Effector CD8-positive, alpha-beta T cell (primary cell): ENCODE measurements around the gene CREG2.

ENCODE experiments used
- DNase-seq: peaks from one replicate; lab custom pipeline; 2025; lab: John Stamatoyannopoulos, UW
- total RNA-seq, 4 experiments: gene quantifications; one replicate each; lab custom pipeline; 2026; lab: John Stamatoyannopoulos, UW

Gene CREG2, protein sequence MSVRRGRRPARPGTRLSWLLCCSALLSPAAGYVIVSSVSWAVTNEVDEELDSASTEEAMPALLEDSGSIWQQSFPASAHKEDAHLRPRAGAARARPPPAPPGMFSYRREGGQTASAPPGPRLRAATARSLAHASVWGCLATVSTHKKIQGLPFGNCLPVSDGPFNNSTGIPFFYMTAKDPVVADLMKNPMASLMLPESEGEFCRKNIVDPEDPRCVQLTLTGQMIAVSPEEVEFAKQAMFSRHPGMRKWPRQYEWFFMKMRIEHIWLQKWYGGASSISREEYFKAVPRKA
- total RNA-seq = 0 to 0.09 (median 0) reads per million in 4 experiments

DNA sequence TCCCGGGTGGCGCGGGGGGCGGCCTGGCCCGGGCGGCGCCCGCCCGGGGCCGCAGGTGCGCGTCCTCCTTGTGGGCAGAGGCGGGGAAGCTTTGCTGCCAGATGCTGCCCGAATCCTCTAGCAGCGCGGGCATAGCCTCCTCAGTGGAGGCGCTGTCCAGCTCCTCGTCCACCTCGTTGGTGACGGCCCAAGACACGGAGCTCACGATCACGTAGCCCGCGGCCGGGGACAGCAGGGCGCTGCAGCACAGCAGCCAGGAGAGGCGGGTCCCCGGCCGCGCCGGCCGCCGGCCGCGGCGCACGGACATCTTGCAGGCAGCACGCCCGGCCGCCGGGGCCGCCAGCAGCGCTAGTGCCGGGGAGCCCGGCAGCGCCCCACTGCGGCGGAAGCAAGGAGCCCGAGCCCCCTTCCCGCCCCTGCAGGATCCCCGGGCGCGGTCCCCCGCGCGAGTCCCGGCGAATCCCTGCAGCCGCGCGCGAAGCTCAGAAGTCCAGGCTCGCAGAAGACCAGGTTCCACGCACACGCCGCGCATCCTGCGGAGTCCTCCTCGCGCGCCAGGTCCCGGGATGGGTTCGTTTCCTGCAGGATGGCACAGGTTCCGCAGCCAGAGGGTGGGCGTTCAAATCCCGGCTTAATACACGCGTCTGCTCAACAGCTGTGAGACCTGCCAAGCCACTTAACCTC is at the start of gene CREG2:
TSS of gene CREG2 (minus strand) at position 353 of the 684 bp plus-strand sequence. CDS start at position 307, 46 bp downstream.
- peak; percentile 12 for DNase-seq

- no peak for DNase-seq
These were observed 47.9 kb upstream of the CREG2 start for GRCh38 chr2:101435001-101435862.

DNA sequence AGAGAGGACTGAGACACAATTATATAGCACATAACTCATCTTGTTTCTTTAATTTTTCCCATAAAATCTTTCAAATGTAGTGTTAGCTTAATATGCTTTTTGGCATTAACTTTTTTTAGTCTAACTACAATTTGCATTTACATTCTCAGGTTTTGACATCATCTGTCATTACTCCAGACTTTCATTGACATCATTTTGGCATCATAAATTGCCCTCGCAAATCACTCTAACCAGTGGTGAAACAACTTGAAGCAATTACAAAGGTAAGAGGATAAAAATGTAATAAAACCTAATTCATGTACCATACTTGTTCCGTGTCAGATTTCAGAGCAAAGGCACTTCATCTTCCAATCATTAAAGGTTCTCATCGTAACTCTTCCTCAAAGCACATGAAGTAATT is 46.2 kb upstream of the CREG2 start:
- no peak for DNase-seq

- DNase-seq = no peak
These were observed 45.3 kb upstream of the CREG2 start for GRCh38 chr2:101432411-101433181.

DNA sequence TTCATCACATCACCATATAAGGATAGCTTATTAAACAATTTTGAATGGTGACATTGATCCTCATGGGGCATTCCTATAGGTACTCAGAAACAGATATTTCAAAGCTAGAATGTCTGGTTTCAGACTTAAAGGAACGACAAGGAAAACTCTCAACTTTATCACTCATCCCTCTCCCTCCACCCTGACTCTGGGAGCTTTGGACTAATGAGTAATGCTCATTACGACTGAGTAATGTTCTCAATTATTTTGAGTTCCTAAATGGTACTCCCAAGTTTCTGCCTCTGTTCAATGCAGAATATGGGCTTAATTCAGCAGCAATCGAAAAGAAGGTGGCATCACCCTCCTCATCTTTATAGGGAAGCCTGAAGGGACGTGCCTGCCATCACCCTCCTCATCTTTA is 44.2 kb upstream of the CREG2 start:
- DNase-seq = no peak

DNA sequence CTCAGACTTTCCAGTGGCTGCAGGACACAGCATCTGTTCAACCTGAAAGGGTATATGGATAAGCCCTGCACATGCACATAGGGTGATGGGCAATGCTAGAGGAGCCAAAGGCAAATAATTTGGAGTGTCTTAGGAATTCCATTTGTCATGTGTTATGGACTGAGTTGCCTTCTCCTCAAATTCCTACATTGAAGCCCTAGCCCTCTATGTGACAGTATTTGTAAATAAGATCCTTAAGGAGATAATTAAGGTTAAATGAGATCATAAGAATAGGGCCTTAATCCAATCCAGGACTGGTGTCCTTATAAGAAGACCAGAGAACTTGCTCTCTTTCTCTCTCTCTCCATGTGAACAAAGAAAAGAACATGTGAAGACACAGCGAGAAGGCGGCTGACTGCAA is 42.9 kb upstream of the CREG2 start:
- DNase-seq = no peak

DNA sequence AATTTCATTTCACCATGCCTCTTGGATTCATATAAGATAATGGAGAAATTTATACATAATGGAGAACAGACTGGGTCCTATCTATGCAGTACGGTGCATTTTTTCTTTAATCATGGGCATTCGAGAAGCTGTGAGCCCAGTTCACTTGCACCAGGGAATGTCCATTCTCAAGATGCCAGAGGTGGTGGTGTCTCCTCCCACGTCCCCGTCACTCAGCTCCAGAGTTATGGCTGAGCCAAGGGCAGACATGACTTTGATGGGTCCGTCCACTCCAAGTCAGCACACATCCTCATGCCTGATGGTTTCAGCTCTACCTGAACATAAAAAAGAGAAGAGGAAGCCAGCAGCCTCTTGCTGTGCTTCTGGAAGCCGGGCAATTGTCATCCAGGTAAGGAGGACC is 42.1 kb upstream of the CREG2 start:
- DNase-seq = no peak

DNA sequence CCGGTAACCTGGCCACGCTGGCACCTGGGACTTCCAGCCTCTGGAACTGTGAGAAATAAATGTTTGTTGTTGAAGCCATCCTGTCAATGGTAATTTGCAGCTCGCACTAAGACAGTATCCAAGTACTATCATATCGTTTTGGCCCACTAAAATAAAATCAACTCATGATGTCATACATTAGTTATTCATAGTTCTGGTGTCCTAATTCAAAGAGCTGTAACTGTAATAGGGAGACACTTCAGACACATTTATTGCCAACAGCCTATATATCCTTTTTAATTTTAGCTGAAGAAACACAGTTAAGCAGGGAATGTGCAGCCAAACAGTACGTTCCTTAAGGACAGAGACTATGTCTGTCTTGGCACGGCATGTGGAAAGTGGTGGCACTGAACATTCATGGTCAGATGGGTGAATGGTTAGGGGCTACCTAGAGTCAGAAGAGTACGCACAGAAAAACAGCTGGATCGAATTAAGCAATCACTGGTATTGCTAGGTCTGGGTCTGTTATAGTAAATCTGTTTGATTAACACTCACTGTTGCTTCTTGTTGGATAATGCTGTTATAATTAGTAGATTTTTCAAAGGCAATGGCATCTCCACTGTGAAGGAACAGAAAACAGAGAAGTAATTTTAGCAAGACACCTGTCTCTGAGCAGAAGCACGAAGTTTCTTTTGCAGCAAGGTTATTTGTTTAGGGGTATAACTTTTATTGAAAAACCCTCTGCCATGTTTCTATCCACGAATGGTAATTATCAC is 41.3 kb upstream of the CREG2 start:
- DNase-seq = no peak

GRCh38 chr2:101427743-101428142 is 40.4 kb upstream of the CREG2 start:
- DNase-seq = no peak

GRCh38 chr2:101427240-101427639 is 39.9 kb upstream of the CREG2 start:
- DNase-seq = no peak

GRCh38 chr2:101426822-101427221 is 39.5 kb upstream of the CREG2 start:
- DNase-seq = no peak

DNA sequence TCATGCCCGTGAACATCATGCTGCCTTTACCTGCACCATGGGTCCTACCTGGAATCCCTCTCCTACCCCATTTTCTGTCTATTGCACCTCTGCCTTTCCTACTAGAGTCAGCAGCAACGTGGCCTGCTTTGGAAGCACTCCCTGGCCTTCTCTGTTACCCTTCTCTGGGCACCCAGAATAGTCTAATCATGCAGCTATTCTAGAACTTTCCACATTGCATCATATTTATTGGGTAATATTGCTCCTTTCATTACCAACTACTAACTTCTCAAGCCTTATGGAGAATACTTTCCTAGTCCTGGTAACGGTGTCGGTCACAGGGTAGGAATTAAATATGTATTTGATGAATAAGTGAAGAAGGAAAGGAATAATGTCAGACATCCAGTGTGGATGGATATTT is 33.3 kb upstream of the CREG2 start:
- DNase-seq = no peak

GRCh38 chr2:101419096-101419663 is 31.9 kb upstream of the CREG2 start:
- DNase-seq = peak; percentile 25

DNA sequence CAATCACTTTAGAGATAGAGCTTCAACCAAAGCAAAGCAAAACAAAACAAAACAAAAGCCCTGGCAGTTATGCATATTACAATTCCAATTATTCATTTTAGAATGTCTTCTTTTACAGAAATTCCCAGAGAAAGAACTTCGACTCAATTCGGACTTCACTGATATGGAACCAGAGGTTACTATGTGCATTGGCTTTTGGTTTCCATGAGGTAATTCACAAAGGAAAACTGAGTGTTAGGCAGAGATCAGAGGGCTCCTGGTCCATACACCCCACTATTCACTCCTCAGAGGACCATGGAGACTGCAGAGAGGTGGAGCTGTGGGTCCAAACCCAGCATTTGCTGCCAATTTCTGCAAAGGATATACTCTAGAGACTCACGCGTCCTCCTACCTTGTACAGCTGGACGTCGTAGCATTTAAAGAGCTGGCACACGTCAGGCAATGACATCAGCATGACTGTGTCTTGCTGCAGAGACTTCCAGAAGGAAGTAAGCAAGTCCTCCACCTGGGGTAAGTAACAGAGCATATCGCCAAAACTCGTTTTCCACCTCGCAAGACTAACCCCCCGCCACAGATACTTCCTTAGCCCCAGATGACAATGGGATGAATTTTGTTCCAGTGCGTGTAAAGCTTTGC is 31.3 kb upstream of the CREG2 start:
- DNase-seq = no peak

DNA sequence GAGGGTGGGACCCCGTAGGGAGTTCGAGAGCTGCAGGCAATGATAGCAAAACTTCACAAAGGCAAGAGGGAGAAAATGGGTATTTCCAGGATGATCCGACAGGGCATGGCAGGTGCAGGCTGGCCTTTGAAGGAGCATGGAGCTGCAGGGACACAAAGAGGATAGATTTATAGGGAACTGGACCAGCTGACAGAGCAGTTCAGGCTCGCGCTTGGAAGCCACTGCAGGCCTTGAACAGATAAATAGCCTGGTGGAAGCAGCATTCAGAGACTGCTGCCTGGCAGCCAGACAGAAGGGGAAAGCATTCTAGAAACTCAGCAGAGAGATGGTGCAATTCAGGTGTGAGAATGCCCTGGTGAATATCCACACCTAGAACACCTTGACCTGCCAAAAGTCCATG is 29.3 kb upstream of the CREG2 start:
- DNase-seq = no peak

DNA sequence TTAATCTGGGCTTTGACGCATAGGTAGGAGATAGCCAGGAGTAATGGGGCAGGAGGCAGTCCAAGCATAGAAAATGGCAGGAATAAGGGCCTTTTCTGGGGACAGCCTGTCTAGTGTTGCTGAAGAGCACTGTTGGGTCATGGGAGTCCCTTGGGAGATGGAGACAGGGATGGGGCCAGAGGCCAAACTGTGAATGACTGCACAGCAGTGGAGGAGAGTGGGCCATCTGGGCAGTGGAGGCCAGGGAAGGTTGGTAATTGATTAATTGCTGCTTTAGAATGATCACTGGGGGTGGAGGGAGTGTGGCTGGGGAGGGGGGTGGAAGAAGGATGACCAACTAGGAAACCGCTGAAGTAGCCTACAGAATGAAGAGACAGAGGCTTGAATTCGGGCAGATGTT is 28.6 kb upstream of the CREG2 start:
- DNase-seq = no peak

- no peak for DNase-seq
These were observed 27.9 kb upstream of the CREG2 start for GRCh38 chr2:101415220-101415619.

- DNase-seq = no peak
These were observed 24.9 kb upstream of the CREG2 start for GRCh38 chr2:101412092-101412694.

- no peak for DNase-seq
These were observed 23.4 kb upstream of the CREG2 start for GRCh38 chr2:101410746-101411145.

DNA sequence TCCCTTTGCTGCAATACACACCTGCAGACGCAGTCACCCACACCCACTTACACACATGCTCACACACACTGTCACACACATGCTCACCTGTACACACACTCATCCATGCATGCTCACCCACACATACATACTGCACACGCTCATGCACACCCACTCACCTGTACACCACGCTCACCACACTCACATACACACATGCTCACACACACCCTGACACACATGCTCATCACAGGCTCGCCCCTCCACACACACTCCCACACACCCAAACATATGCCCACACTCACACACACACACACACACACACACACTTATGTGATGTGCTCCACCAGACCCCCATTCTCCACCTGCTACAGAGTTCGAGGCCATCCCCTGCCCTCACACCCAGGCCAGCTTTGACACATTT is 22.8 kb upstream of the CREG2 start:
- no peak for DNase-seq
